GM12878 (cell line): ENCODE measurements around the gene SCARF1. TPM values are rescaled to one million over a fixed set of nuclear protein-coding genes. Genes with fewer than 3 reads are reported as not detected.

Experiments used
- ATAC-seq: fragments of 200-7000 bp; cut with Tn5 transposase; 3 replicates; pipeline ENCODE4 v1.9.1; 2020; ENCODE audit warnings: mild to moderate bottlenecking, moderate library complexity
- BruUV-seq: library from RNA; stranded (reverse); fragments of 400-500 nt; replicated peaks from 2 replicates; lab custom pipeline; 2021; lab: Mats Ljungman, UMichigan
- CTCF ChIA-PET: fragments of 300-600 bp; sonication (Branson Sonifier 250); formaldehyde crosslinking; extraction: SDS; loops from one replicate; lab custom pipeline; 2021; ENCODE audit warnings: inconsistent platforms; lab: Yijun Ruan, JAX
- POLR2A ChIA-PET: fragments of 350-600 bp; formaldehyde crosslinking; extraction: SDS; loops from one replicate; lab custom pipeline; 2021; ENCODE audit warnings: inconsistent platforms; lab: Charles Lee
- RAD21 ChIA-PET: fragments of 300-600 bp; sonication (Branson Sonifier 250); formaldehyde crosslinking; loops from one replicate; lab custom pipeline; 2023; ENCODE audit warnings: antibody characterized with exemption; ENCODE audit not compliant: unreplicated experiment; lab: Charles Lee
- SMC1A ChIA-PET: fragments of 300-600 bp; sonication (Branson Sonifier 250); formaldehyde crosslinking; loops from one replicate; lab custom pipeline; 2023; ENCODE audit not compliant: unreplicated experiment, uncharacterized antibody; lab: Charles Lee
- DNase-seq: peaks from one replicate; pipeline ENCODE4 v3.0.0-alpha.2; 2011; ENCODE audit warnings: low read depth, low spot score
- FAIRE-seq: peaks from 3 replicates; lab custom pipeline; 2011; peaks lifted over from hg19 to GRCh38; lab: Jason Lieb, UNC
- H2AFZ ChIP-seq: 2 replicates; pipeline ENCODE4 v1.6.0; 2011; ENCODE audit warnings: low read depth, low read length, control low read depth; ENCODE audit not compliant: control insufficient read depth
- H3K27ac ChIP-seq: 2 replicates; pipeline ENCODE4 v1.5.1; 2011; ENCODE audit warnings: control low read depth; ENCODE audit not compliant: control insufficient read depth, insufficient read depth
- H3K27me3 ChIP-seq, 2 experiments: replicated peaks in 1 of 2; 2 replicates each; pipeline versions ENCODE4 v1.6.0 to v1.6.1; 2011; ENCODE audit warnings: low read length in 1 of 2; ENCODE audit not compliant: control insufficient read depth in 2 of 2, insufficient read depth in 2 of 2
- H3K36me3 ChIP-seq, 2 experiments: 2 replicates each; pipeline ENCODE4 v1.5.1; 2011; ENCODE audit warnings: low read length in 1 of 2; ENCODE audit not compliant: control insufficient read depth in 2 of 2, insufficient read depth in 2 of 2
- H3K4me1 ChIP-seq: 2 replicates; pipeline ENCODE4 v1.6.1; 2011; ENCODE audit warnings: mild to moderate bottlenecking, low read length, moderate library complexity, mixed read lengths; ENCODE audit not compliant: control insufficient read depth, insufficient read depth
- H3K4me2 ChIP-seq: 2 replicates; pipeline ENCODE4 v1.6.0; 2011; ENCODE audit warnings: control low read depth; ENCODE audit not compliant: control insufficient read depth, insufficient read depth
- H3K4me3 ChIP-seq: fragments of 200-600 bp; sonication (generic); 2 replicates; pipeline ENCODE4 v1.5.1; 2016
- H3K79me2 ChIP-seq: 2 replicates; pipeline ENCODE4 v1.6.0; 2011; ENCODE audit warnings: low read length; ENCODE audit not compliant: control insufficient read depth, insufficient read depth
- H3K9ac ChIP-seq: 2 replicates; pipeline ENCODE4 v1.8.0; 2011; ENCODE audit warnings: low read length, control low read depth, mixed read lengths; ENCODE audit not compliant: control insufficient read depth, insufficient read depth
- H3K9me3 ChIP-seq: replicated peaks from 3 replicates; pipeline ENCODE4 v1.5.1; 2011; ENCODE audit warnings: mild to moderate bottlenecking, low read length; ENCODE audit not compliant: control insufficient read depth, insufficient read depth
- H4K20me1 ChIP-seq: 2 replicates; pipeline ENCODE4 v1.6.0; 2011; ENCODE audit not compliant: control insufficient read depth, insufficient read depth
- BHLHE40 ChIP-seq, 2 experiments: fragments of 450-650 bp in 1 of 2; IDR thresholded peaks; 2 replicates each; pipeline ENCODE4 v1.6.1; 2011 to 2017; ENCODE audit warnings: low read depth in 2 of 2, borderline replicate concordance in 1 of 2, improper control_type of control experiment in 1 of 2, low read length in 1 of 2, mild to moderate bottlenecking in 1 of 2
- EED ChIP-seq: sonication (generic); IDR thresholded peaks from 2 replicates; pipeline ENCODE4 v1.6.1; 2016; ENCODE audit warnings: antibody characterized with exemption, low read depth
- HCFC1 ChIP-seq: fragments of 150-350 bp; IDR thresholded peaks from 2 replicates; pipeline ENCODE4 v1.6.1; 2014; ENCODE audit warnings: low read length
- RAD51 ChIP-seq: fragments of 450-650 bp; IDR thresholded peaks from 2 replicates; pipeline ENCODE4 v1.6.1; 2016; ENCODE audit warnings: moderate library complexity, mild to moderate bottlenecking, inconsistent platforms
- RBBP5 ChIP-seq: fragments of 200-600 bp; sonication (generic); conservative IDR thresholded peaks from 2 replicates; pipeline ENCODE4 v1.6.1; 2016
- SMC3 ChIP-seq: IDR thresholded peaks from 2 replicates; pipeline ENCODE4 v1.6.1; 2011; ENCODE audit warnings: low read length, improper control_type of control experiment, borderline replicate concordance
- YBX1 ChIP-seq: fragments of 450-650 bp; IDR thresholded peaks from 2 replicates; pipeline ENCODE4 v1.6.1; 2016; ENCODE audit warnings: antibody characterized with exemption
- ZBED1 ChIP-seq: IDR thresholded peaks from 2 replicates; pipeline ENCODE4 v1.6.1; 2016; ENCODE audit warnings: borderline replicate concordance
- ZNF207 ChIP-seq: fragments of 450-650 bp; IDR thresholded peaks from 2 replicates; pipeline ENCODE4 v1.6.1; 2014; ENCODE audit warnings: antibody characterized with exemption, mild to moderate bottlenecking, borderline replicate concordance
- ZNF384 ChIP-seq: IDR thresholded peaks from 2 replicates; pipeline ENCODE4 v1.6.1; 2012; ENCODE audit warnings: low read depth, mild to moderate bottlenecking, low read length, improper control_type of control experiment, borderline replicate concordance
- ZSCAN29 ChIP-seq: fragments of 450-650 bp; IDR thresholded peaks from 2 replicates; pipeline ENCODE4 v1.6.1; 2017; ENCODE audit warnings: mild to moderate bottlenecking, moderate library complexity
- WGBS: methylation state at CpG from one replicate; pipeline ENCODE4 v1.1.6; 2016; ENCODE audit warnings: low lambda C conversion rate; ENCODE audit not compliant: insufficient replicate concordance, insufficient coverage; ENCODE audit errors: missing lambda C conversion rate; 5-methylcytosine and 5-hydroxymethylcytosine counted together
- in situ Hi-C: fragments of 300-500 bp; cut with MboI; formaldehyde crosslinking; loops from 9 replicates; pipeline ENCODE4 v1.14.3; 2018; ENCODE audit warnings: mixed read lengths
- intact Hi-C: fragments of 100-400 bp; cut with micrococcal nuclease; formaldehyde crosslinking; loops from one replicate; pipeline ENCODE4 v1.14.2; 2022; ENCODE audit not compliant: unreplicated experiment
- polyA plus RNA-seq, 11 experiments: library from polyadenylated mRNA; depleted of rRNA in 4 of 11; unstranded in 6 of 11; stranded (reverse) in 5 of 11; fragments of >200 nt; fragmentation: Nextera tagmentation in 4 of 11; fragmentation: Illumina TruSeq in 1 of 11; extraction: Ambion mirVana in 4 of 11; extraction: Trizol in 1 of 11; gene quantifications; 1 replicate in 1 of 11; 2 replicates in 10 of 11; pipeline versions ENCODE4 v1.2.1 to v1.2.3, GENCODE V29; 2011 to 2016; ENCODE audit warnings: inconsistent platforms in 2 of 11, missing spikeins in 2 of 11, low read depth in 1 of 11
- total RNA-seq, 4 experiments: library from RNA; depleted of rRNA in 3 of 4; stranded (reverse); fragments of >200 nt in 3 of 4; fragmentation: Illumina TruSeq in 1 of 4; extraction: Trizol in 1 of 4; gene quantifications; 2 replicates each; pipeline versions ENCODE4 v1.2.1 to v1.2.3, GENCODE V29; 2013 to 2021
- TF ChIP-seq, protein P1 (sequence below): IDR thresholded peaks from 2 replicates; pipeline ENCODE4 v1.6.1; 2011; ENCODE audit warnings: mild to moderate bottlenecking, low read depth, low read length, moderate library complexity; ENCODE audit not compliant: insufficient replicate concordance
- TF ChIP-seq, protein P2 (sequence below): IDR thresholded peaks from 2 replicates; pipeline ENCODE4 v1.6.1; 2011; ENCODE audit warnings: low read depth, low read length, improper control_type of control experiment, borderline replicate concordance

The SCARF1 gene
- total and polyA plus RNA-seq, 10 of the 15 experiments (the other 5 are each of a cell fraction or from before 2014, with no cell fraction given): 0.10 to 1.7 (median 0.43) TPM

DNA sequence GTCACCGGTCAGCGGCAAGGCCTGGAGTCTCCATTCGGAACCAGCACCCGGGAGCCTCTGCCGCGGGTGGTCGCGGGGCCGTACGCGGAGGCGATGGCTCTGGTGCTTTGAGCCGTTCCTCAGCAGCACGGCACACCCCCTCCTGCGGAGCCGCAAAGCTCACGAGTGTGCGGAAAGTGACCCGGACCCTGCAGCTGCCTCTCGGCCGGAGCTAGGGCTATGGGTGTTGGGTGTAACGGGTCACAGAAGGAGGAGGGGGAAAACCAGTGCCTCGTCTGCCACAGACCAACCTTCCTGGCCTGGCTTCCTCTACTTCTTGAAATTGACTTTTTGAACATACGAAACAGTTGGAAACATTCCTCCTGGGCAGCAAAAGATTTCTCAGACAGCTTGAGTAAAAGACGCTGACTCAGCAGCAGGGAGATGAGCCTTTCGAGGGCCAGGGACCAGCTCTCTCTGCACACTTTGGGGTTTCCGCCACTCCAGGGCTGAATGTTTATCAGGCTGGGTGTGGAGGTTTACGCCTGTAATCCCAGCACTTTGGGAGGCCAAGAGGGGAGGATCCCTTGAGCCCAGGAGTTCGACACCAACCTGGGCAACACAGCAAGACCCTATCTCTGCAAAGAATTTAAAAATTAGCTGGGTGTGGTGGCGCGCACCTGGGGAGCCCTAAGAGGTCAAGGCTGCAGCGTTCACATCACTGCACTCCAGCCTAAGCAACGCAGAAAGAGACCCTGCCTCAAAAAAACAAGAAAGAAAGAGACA, 56.5 kb downstream of the SCARF1 start:
- Histone ChIP-seq H2AFZ (no peak overlapping the region), H3K4me1 (peaks cover 13% of the 10 kb centered on the region), H3K4me2 (no peak overlapping the region), H3K27me3 (no peaks in the 10 kb centered on the region), H3K4me3 (no peak overlapping the region), H3K9ac (no peak overlapping the region), H3K27ac (no peak overlapping the region), H3K79me2 (no peaks in the 10 kb centered on the region; the same call in 1 of the 2 replicates), H3K9me3 (no peaks in the 10 kb centered on the region), H4K20me1 (no peaks in the 10 kb centered on the region), H3K36me3 (peaks cover 3% of the 10 kb centered on the region in 2 experiments; a peak in 3 of 4 replicates)
- in situ Hi-C loops (no loop called here), intact Hi-C loops (no loop called here)
- ChIA-PET CTCF (interaction anchor here (1.0 to 1.2 kb wide), 2 partner anchors 30 to 41 kb away, joined by 3 to 6 read pairs; no protein-coding TSS in a partner anchor), SMC1A (interaction anchor here (0.9 to 4.5 kb wide), 3 partner anchors 14 to 18 kb away, joined by 3 to 16 read pairs (median 3); no protein-coding TSS in a partner anchor), RAD21 (interaction anchor here (0.5 to 1.4 kb wide), 4 partner anchors 15 to 88 kb away, joined by 3 to 12 read pairs (median 3); no protein-coding TSS in a partner anchor), POLR2A (interaction anchor here (0.5 to 1.3 kb wide), 2 partner anchors 19 to 36 kb away, joined by 3 to 4 read pairs; no protein-coding TSS in a partner anchor)
- no peak for DNase-seq
- no peak for FAIRE-seq
- BruUV-seq: no TSS peak
- 97% methylated on average over 28 of the region's 33 CpGs for WGBS
- ATAC-seq: no peak
- no peak for TF ChIP-seq RAD51
- no peak for TF ChIP-seq BHLHE40 (IDR thresholded peaks at IDR 0.05; ENCODE audit: borderline replicate concordance in 1 of 2, low read depth in 2 of 2, low read length in 1 of 2)
- no peak for TF ChIP-seq ZNF207
- no peak for TF ChIP-seq EED
- no peak for TF ChIP-seq YBX1
- no peak for TF ChIP-seq HCFC1
- no peak for TF ChIP-seq ZSCAN29
- no peak for TF ChIP-seq RBBP5
- TF ChIP-seq, protein P1, sequence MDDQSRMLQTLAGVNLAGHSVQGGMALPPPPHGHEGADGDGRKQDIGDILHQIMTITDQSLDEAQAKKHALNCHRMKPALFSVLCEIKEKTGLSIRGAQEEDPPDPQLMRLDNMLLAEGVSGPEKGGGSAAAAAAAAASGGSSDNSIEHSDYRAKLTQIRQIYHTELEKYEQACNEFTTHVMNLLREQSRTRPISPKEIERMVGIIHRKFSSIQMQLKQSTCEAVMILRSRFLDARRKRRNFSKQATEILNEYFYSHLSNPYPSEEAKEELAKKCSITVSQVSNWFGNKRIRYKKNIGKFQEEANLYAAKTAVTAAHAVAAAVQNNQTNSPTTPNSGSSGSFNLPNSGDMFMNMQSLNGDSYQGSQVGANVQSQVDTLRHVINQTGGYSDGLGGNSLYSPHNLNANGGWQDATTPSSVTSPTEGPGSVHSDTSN: no peak
- TF ChIP-seq ZNF384: no peak
- no peak for TF ChIP-seq SMC3
- TF ChIP-seq, protein P2, sequence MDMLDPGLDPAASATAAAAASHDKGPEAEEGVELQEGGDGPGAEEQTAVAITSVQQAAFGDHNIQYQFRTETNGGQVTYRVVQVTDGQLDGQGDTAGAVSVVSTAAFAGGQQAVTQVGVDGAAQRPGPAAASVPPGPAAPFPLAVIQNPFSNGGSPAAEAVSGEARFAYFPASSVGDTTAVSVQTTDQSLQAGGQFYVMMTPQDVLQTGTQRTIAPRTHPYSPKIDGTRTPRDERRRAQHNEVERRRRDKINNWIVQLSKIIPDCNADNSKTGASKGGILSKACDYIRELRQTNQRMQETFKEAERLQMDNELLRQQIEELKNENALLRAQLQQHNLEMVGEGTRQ: no peak
- TF ChIP-seq ZBED1: no peak
